ENCODE data around the gene PLEKHH1. TPM values are rescaled to one million over a fixed set of nuclear protein-coding genes. Genes with fewer than 3 reads are reported as not detected.

The PLEKHH1 gene
- total RNA-seq, 4 donors from 2014 or later, result 10.5 to 23.1 (median 17.2) TPM

GRCh38 chr14:67569011-67569650, 36.0 kb downstream of the PLEKHH1 start:
- 74 to 76% methylated on average over 9 to 11 of the region's 11 CpGs for WGBS, 2 donors
- intact Hi-C loops (cut with DNase I; ENCODE audit: low total_unique reads), result no loop called here
- H3K4me3 ChIP-seq (ENCODE audit: low read depth, poor library complexity, severe bottlenecking), result no peak overlapping the region
- peak in 1 of 2 donors; percentile 77 for DNase-seq (ENCODE audit: low spot score in 2 of 2)
- TF ChIP-seq CTCF (IDR thresholded peaks at IDR 0.05), result no peak
- TF ChIP-seq POLR2A (IDR thresholded peaks at IDR 0.05), result no peak

- WGBS, 2 donors, result 76 to 78% methylated on average over 4 of the region's 4 CpGs
- H3K4me3 ChIP-seq (ENCODE audit: low read depth, poor library complexity, severe bottlenecking), result no peak overlapping the region
- DNase-seq (ENCODE audit: low spot score in 2 of 2), result peak in 1 of 2 donors; percentile 29
- intact Hi-C loops (cut with DNase I; ENCODE audit: low total_unique reads), result loop anchor here (5.0 kb wide), 2 partner anchors 42 to 142 kb away; no protein-coding TSS in a partner anchor
- TF ChIP-seq POLR2A (IDR thresholded peaks at IDR 0.05) (no peak), CTCF (IDR thresholded peaks at IDR 0.05) (no peak)
Observed at GRCh38 chr14:67569651-67570290, 36.7 kb downstream of the PLEKHH1 start.

GRCh38 chr14:67570453-67570852, 37.4 kb downstream of the PLEKHH1 start:
- 83 to 84% methylated on average over 7 of the region's 7 CpGs for WGBS, 2 donors
- TF ChIP-seq CTCF (IDR thresholded peaks at IDR 0.05) (no peak), POLR2A (IDR thresholded peaks at IDR 0.05) (no peak)
- intact Hi-C loops (cut with DNase I; ENCODE audit: low total_unique reads), result loop anchor here (5.0 kb wide), 2 partner anchors 43 to 143 kb away; no protein-coding TSS in a partner anchor

GRCh38 chr14:67571275-67571990, 38.3 kb downstream of the PLEKHH1 start:
- DNase-seq (ENCODE audit: low spot score in 2 of 2), result peak in 1 of 2 donors; percentile 64
- no peak overlapping the region for H3K4me3 ChIP-seq (ENCODE audit: low read depth, poor library complexity, severe bottlenecking)
- WGBS, 2 donors, result 47 to 48% methylated on average over 14 of the region's 14 CpGs
- TF ChIP-seq CTCF (IDR thresholded peaks at IDR 0.05) (no peak), POLR2A (IDR thresholded peaks at IDR 0.05) (no peak)
- intact Hi-C loops (cut with DNase I; ENCODE audit: low total_unique reads), result loop anchor here (5.0 kb wide), 2 partner anchors 44 to 144 kb away; no protein-coding TSS in a partner anchor

More at GRCh38 chr14:67570453-67570852, 37.4 kb downstream of the PLEKHH1 start:
- no peak overlapping the region for H3K4me3 ChIP-seq (ENCODE audit: low read depth, poor library complexity, severe bottlenecking)
- DNase-seq (ENCODE audit: low spot score in 2 of 2), result no peak

GRCh38 chr14:67571991-67572323, 38.9 kb downstream of the PLEKHH1 start:
- intact Hi-C loops (cut with DNase I; ENCODE audit: low total_unique reads), result loop anchor here (5.0 kb wide), 2 partner anchors 45 to 145 kb away; no protein-coding TSS in a partner anchor
- no peak for DNase-seq (ENCODE audit: low spot score in 2 of 2)
- WGBS, 2 donors, result 79 to 91% methylated on average over 16 to 19 of the region's 19 CpGs
- TF ChIP-seq CTCF (IDR thresholded peaks at IDR 0.05) (no peak), POLR2A (IDR thresholded peaks at IDR 0.05) (no peak)
- H3K4me3 ChIP-seq (ENCODE audit: low read depth, poor library complexity, severe bottlenecking), result no peak overlapping the region
